Ishikawa (cell line): ENCODE measurements around the gene MAP3K21.

Experiments
- CEBPB ChIP-seq: IDR thresholded peaks from 2 replicates; pipeline ENCODE4 v1.6.1; 2012
- CREB1 ChIP-seq: IDR thresholded peaks from 2 replicates; pipeline ENCODE4 v1.6.1; 2012; ENCODE audit warnings: low read depth
- EGR1 ChIP-seq: IDR thresholded peaks from 2 replicates; pipeline ENCODE4 v1.6.1; 2012
- EP300 ChIP-seq: IDR thresholded peaks from 2 replicates; pipeline ENCODE4 v1.6.1; 2012; ENCODE audit warnings: borderline replicate concordance
- FOXM1 ChIP-seq: IDR thresholded peaks from 2 replicates; pipeline ENCODE4 v1.6.1; 2012; ENCODE audit warnings: low read depth, borderline replicate concordance
- NFIC ChIP-seq: IDR thresholded peaks from 2 replicates; pipeline ENCODE4 v1.6.1; 2012
- RAD21 ChIP-seq: IDR thresholded peaks from 2 replicates; pipeline ENCODE4 v1.6.1; 2012; ENCODE audit warnings: low read depth
- TAF1 ChIP-seq: IDR thresholded peaks from 2 replicates; pipeline ENCODE4 v1.6.1; 2012; ENCODE audit warnings: low read depth, mild to moderate bottlenecking
- TCF12 ChIP-seq: IDR thresholded peaks from 2 replicates; pipeline ENCODE4 v1.6.1; 2012; ENCODE audit warnings: low read depth
- TEAD4 ChIP-seq: IDR thresholded peaks from 2 replicates; pipeline ENCODE4 v1.6.1; 2012
- YY1 ChIP-seq: IDR thresholded peaks from 2 replicates; pipeline ENCODE4 v1.6.1; 2012; ENCODE audit warnings: low read depth
- ZBTB7A ChIP-seq: IDR thresholded peaks from 2 replicates; pipeline ENCODE4 v1.6.1; 2012; ENCODE audit warnings: low read depth
- TF ChIP-seq, protein P1 (sequence below): IDR thresholded peaks from 2 replicates; pipeline ENCODE4 v1.6.1; 2012
- TF ChIP-seq, protein P2 (sequence below): IDR thresholded peaks from 2 replicates; pipeline ENCODE4 v1.6.1; 2012
- TF ChIP-seq, protein P3 (sequence below): IDR thresholded peaks from 2 replicates; pipeline ENCODE4 v1.6.1; 2012; ENCODE audit warnings: low read depth, mild to moderate bottlenecking

Gene MAP3K21

DNA sequence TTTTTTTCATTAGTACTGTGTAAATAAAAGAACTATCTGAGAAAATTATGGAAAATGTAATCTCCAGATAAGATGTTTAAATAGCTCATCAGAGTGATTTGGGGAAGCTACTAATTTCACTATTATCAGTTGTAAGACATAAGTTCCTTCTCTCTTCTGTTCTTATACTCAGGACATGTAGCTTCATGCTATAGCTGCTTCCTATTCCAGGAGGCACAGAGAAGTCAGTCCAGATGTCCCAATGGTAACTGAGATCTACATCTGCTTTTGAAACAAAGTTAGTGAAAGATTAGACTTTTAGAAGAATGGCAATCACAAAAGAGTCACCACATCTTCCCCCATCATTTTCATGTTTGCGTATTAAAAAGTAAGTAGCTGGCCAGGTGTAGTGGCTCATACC is 5.6 kb downstream of the MAP3K21 start:
- TF ChIP-seq, protein P1, sequence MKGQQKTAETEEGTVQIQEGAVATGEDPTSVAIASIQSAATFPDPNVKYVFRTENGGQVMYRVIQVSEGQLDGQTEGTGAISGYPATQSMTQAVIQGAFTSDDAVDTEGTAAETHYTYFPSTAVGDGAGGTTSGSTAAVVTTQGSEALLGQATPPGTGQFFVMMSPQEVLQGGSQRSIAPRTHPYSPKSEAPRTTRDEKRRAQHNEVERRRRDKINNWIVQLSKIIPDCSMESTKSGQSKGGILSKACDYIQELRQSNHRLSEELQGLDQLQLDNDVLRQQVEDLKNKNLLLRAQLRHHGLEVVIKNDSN: no peak
- TF ChIP-seq CEBPB (no peak), EGR1 (no peak), ZBTB7A (no peak), NFIC (no peak), YY1 (no peak), RAD21 (no peak), TAF1 (no peak), CREB1 (no peak)
- TF ChIP-seq, protein P2, sequence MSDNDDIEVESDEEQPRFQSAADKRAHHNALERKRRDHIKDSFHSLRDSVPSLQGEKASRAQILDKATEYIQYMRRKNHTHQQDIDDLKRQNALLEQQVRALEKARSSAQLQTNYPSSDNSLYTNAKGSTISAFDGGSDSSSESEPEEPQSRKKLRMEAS: no peak

- TF ChIP-seq CEBPB (no peak), EGR1 (no peak), EP300 (no peak), ZBTB7A (no peak), CREB1 (no peak), FOXM1 (no peak), TCF12 (no peak), YY1 (no peak)
- TF ChIP-seq, protein P3, sequence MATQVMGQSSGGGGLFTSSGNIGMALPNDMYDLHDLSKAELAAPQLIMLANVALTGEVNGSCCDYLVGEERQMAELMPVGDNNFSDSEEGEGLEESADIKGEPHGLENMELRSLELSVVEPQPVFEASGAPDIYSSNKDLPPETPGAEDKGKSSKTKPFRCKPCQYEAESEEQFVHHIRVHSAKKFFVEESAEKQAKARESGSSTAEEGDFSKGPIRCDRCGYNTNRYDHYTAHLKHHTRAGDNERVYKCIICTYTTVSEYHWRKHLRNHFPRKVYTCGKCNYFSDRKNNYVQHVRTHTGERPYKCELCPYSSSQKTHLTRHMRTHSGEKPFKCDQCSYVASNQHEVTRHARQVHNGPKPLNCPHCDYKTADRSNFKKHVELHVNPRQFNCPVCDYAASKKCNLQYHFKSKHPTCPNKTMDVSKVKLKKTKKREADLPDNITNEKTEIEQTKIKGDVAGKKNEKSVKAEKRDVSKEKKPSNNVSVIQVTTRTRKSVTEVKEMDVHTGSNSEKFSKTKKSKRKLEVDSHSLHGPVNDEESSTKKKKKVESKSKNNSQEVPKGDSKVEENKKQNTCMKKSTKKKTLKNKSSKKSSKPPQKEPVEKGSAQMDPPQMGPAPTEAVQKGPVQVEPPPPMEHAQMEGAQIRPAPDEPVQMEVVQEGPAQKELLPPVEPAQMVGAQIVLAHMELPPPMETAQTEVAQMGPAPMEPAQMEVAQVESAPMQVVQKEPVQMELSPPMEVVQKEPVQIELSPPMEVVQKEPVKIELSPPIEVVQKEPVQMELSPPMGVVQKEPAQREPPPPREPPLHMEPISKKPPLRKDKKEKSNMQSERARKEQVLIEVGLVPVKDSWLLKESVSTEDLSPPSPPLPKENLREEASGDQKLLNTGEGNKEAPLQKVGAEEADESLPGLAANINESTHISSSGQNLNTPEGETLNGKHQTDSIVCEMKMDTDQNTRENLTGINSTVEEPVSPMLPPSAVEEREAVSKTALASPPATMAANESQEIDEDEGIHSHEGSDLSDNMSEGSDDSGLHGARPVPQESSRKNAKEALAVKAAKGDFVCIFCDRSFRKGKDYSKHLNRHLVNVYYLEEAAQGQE: no peak
- TF ChIP-seq, protein P1: no peak
Observed at GRCh38 chr1:233334092-233334491, 6.6 kb downstream of the MAP3K21 start.

- TF ChIP-seq YY1: no peak
- TF ChIP-seq ZBTB7A: no peak
- TF ChIP-seq, protein P1: no peak
- no peak for TF ChIP-seq TEAD4
- no peak for TF ChIP-seq CEBPB
- TF ChIP-seq, protein P2: no peak
- TF ChIP-seq FOXM1: no peak
- TF ChIP-seq RAD21: no peak
- no peak for TF ChIP-seq NFIC
- TF ChIP-seq, protein P3: no peak
Observed at GRCh38 chr1:233336554-233337456, 9.3 kb downstream of the MAP3K21 start.

DNA sequence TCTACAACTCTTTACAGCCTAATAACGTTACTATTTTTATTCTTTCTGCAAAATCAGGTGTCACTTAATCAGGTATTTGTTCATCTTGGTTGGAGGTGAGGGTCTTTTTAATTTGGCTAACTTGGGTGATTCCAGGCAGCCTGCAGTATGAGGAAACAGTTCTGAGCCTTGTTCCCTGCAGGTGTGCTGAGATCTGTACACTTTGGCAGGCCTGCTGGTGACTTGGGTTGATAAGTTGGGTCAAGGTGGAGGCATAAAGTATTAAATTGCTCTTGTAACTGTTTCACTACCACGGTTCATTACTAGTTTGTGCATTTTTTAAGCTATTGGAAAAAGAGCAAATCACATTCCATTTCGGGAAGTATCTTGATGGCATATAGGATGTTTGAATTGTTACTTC is 10.0 kb downstream of the MAP3K21 start:
- TF ChIP-seq NFIC (no peak), FOXM1 (no peak), CEBPB (no peak), EGR1 (no peak), CREB1 (no peak), EP300 (no peak), YY1 (no peak), TCF12 (no peak), RAD21 (no peak)
- TF ChIP-seq, protein P3: no peak
- TF ChIP-seq, protein P1: no peak
- TF ChIP-seq, protein P2: no peak
